ENCODE data around the gene TXNDC8. TPM values are rescaled to one million over a fixed set of nuclear protein-coding genes. Genes with fewer than 3 reads are reported as not detected.

Gene TXNDC8
- total and polyA plus RNA-seq, 2 experiments from 2014 or later = not detected

GRCh38 chr9:110328763-110329162 is 8.9 kb downstream of the TXNDC8 start (continued):
- TF ChIP-seq REST (IDR thresholded peaks at IDR 0.05; ENCODE audit: unreplicated experiment) (no peak), CREB1 (CRISPR knock-in tag; IDR thresholded peaks at IDR 0.05; ENCODE audit: low read depth) (no peak), NANOG (IDR thresholded peaks at IDR 0.05; ENCODE audit: borderline replicate concordance) (no peak), CTCF (conservative IDR thresholded peaks at IDR 0.05; ENCODE audit: low read depth in 2 of 2) (no peak), JUNB (IDR thresholded peaks at IDR 0.05; ENCODE audit: unreplicated experiment) (no peak)

GRCh38 chr9:110327716-110328115 is 9.9 kb downstream of the TXNDC8 start:
- ATAC-seq = no peak
- H3K4me1 Mint-ChIP-seq = no peaks in the 10 kb centered on the region
- TF ChIP-seq POLR2AphosphoS5 (IDR thresholded peaks at IDR 0.05; ENCODE audit: low read depth) (no peak), CREB1 (CRISPR knock-in tag; IDR thresholded peaks at IDR 0.05; ENCODE audit: low read depth) (no peak), ZNF462 (CRISPR knock-in tag; IDR thresholded peaks at IDR 0.05) (no peak), STAT1 (IDR thresholded peaks at IDR 0.05; ENCODE audit: unreplicated experiment) (no peak), ZNF331 (CRISPR knock-in tag; IDR thresholded peaks at IDR 0.05; ENCODE audit: low read depth) (no peak), ZNF114 (CRISPR knock-in tag; IDR thresholded peaks at IDR 0.05) (no peak), EZH2 (IDR thresholded peaks at IDR 0.05; ENCODE audit: low read depth, unreplicated experiment) (no peak), JUNB (IDR thresholded peaks at IDR 0.05; ENCODE audit: unreplicated experiment) (no peak), NANOG (IDR thresholded peaks at IDR 0.05; ENCODE audit: borderline replicate concordance) (no peak), EZH2phosphoT487 (IDR thresholded peaks at IDR 0.05; ENCODE audit: unreplicated experiment) (no peak)
- TF ChIP-seq, protein P1, sequence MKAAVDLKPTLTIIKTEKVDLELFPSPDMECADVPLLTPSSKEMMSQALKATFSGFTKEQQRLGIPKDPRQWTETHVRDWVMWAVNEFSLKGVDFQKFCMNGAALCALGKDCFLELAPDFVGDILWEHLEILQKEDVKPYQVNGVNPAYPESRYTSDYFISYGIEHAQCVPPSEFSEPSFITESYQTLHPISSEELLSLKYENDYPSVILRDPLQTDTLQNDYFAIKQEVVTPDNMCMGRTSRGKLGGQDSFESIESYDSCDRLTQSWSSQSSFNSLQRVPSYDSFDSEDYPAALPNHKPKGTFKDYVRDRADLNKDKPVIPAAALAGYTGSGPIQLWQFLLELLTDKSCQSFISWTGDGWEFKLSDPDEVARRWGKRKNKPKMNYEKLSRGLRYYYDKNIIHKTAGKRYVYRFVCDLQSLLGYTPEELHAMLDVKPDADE (IDR thresholded peaks at IDR 0.05) = no peak

More at GRCh38 chr9:110327716-110328115, 9.9 kb downstream of the TXNDC8 start:
- no peaks in the 10 kb centered on the region for H3F3A ChIP-seq (replicated peaks; ENCODE audit: low read depth)
- H3K4me1 ChIP-seq (ENCODE audit: insufficient read depth) = no peaks in the 10 kb centered on the region
- no peak overlapping the region for H3K4me2 ChIP-seq
- no peaks in the 10 kb centered on the region for H3K27me3 ChIP-seq (ENCODE audit: insufficient read depth)
- no peaks in the 10 kb centered on the region for H4K20me1 ChIP-seq (replicated peaks; ENCODE audit: insufficient read depth)
- H3K27ac Mint-ChIP-seq = no peak overlapping the region
- no peak overlapping the region for H3K4me3 ChIP-seq
- no peak for DNase-seq (ENCODE audit: low spot score)
- H3K4me3 Mint-ChIP-seq = no peak overlapping the region
- no peaks in the 10 kb centered on the region for H3K36me3 ChIP-seq (ENCODE audit: insufficient read depth)
- no peak overlapping the region for H3K27ac ChIP-seq (ENCODE audit: low read depth)
- H2AFZ ChIP-seq = no peak overlapping the region
- H3K9me2 ChIP-seq (ENCODE audit: insufficient read depth) = 0 out of 2 replicates have a peak, but pooled peaks cover 7% of the 10 kb centered on the region
- H3K79me2 ChIP-seq (replicated peaks; ENCODE audit: insufficient read depth) = no peaks in the 10 kb centered on the region
- no peaks in the 10 kb centered on the region for H3K27me3 Mint-ChIP-seq (ENCODE audit: insufficient read depth, low read depth, poor library complexity)
- no peaks in the 10 kb centered on the region for H3K9me3 Mint-ChIP-seq
- H3K36me3 Mint-ChIP-seq (ENCODE audit: low read depth) = no peaks in the 10 kb centered on the region
